ENCODE data around the gene MGMT.
"Not testable (repeated sequence)": the region's sequence is repeated elsewhere in the genome, so short reads cannot be mapped to it uniquely, and the experiment has no call there.

Gene MGMT

GRCh38 chr10:129466703-129467358 is at the start of gene MGMT:
MGMT (plus strand) TSS chr10:129467241.
- peak; percentile 93 to 99 (median 97) for DNase-seq (ENCODE audit: low read depth in 3 of 3, low spot score in 1 of 3)

- no peak for DNase-seq (ENCODE audit: low read depth in 3 of 3, low spot score in 1 of 3)
Measured at GRCh38 chr10:129417870-129418269, 49.2 kb upstream of the MGMT start.

- no peak for DNase-seq (ENCODE audit: low read depth in 3 of 3, low spot score in 1 of 3)
Measured at GRCh38 chr10:129418496-129419225, 48.4 kb upstream of the MGMT start.

- no peak for DNase-seq (ENCODE audit: low read depth in 3 of 3, low spot score in 1 of 3)
Measured at GRCh38 chr10:129419397-129419796, 47.6 kb upstream of the MGMT start.

GRCh38 chr10:129421399-129422010 is 45.5 kb upstream of the MGMT start:
- DNase-seq (ENCODE audit: low read depth in 3 of 3, low spot score in 1 of 3): no peak

GRCh38 chr10:129424978-129425377 is 42.1 kb upstream of the MGMT start:
- no peak for DNase-seq (ENCODE audit: low read depth in 3 of 3, low spot score in 1 of 3)

- no peak for DNase-seq (ENCODE audit: low read depth in 3 of 3, low spot score in 1 of 3)
Measured at GRCh38 chr10:129426606-129427005, 40.4 kb upstream of the MGMT start.

GRCh38 chr10:129433266-129433665 is 33.8 kb upstream of the MGMT start:
- no peak for DNase-seq (ENCODE audit: low read depth in 3 of 3, low spot score in 1 of 3)

- DNase-seq (ENCODE audit: low read depth in 3 of 3, low spot score in 1 of 3): not testable (repeated sequence)
Measured at GRCh38 chr10:129435724-129436123, 31.3 kb upstream of the MGMT start.

- DNase-seq (ENCODE audit: low read depth in 3 of 3, low spot score in 1 of 3): no peak
Measured at GRCh38 chr10:129438024-129438423, 29.0 kb upstream of the MGMT start.

GRCh38 chr10:129440247-129440646 is 26.8 kb upstream of the MGMT start:
- DNase-seq (ENCODE audit: low read depth in 3 of 3, low spot score in 1 of 3): no peak

- DNase-seq (ENCODE audit: low read depth in 3 of 3, low spot score in 1 of 3): no peak
Measured at GRCh38 chr10:129440722-129441316, 26.2 kb upstream of the MGMT start.

- DNase-seq (ENCODE audit: low read depth in 3 of 3, low spot score in 1 of 3): no peak
Measured at GRCh38 chr10:129441372-129442009, 25.6 kb upstream of the MGMT start.

- no peak for DNase-seq (ENCODE audit: low read depth in 3 of 3, low spot score in 1 of 3)
Measured at GRCh38 chr10:129442866-129443265, 24.2 kb upstream of the MGMT start.

- DNase-seq (ENCODE audit: low read depth in 3 of 3, low spot score in 1 of 3): no peak
Measured at GRCh38 chr10:129444359-129444758, 22.7 kb upstream of the MGMT start.

GRCh38 chr10:129445436-129446182 is 21.4 kb upstream of the MGMT start:
- no peak for DNase-seq (ENCODE audit: low read depth in 3 of 3, low spot score in 1 of 3)

- DNase-seq (ENCODE audit: low read depth in 3 of 3, low spot score in 1 of 3): no peak
Measured at GRCh38 chr10:129446183-129446581, 20.9 kb upstream of the MGMT start.

GRCh38 chr10:129447486-129447885 is 19.6 kb upstream of the MGMT start:
- DNase-seq (ENCODE audit: low read depth in 3 of 3, low spot score in 1 of 3): no peak

- no peak for DNase-seq (ENCODE audit: low read depth in 3 of 3, low spot score in 1 of 3)
Measured at GRCh38 chr10:129448086-129448485, 19.0 kb upstream of the MGMT start.

GRCh38 chr10:129448539-129448938 is 18.5 kb upstream of the MGMT start:
- DNase-seq (ENCODE audit: low read depth in 3 of 3, low spot score in 1 of 3): no peak

- DNase-seq (ENCODE audit: low read depth in 3 of 3, low spot score in 1 of 3): no peak
Measured at GRCh38 chr10:129449893-129450292, 17.1 kb upstream of the MGMT start.

Data from stimulated activated CD4-positive, alpha-beta T cell treated with anti-CD3 and anti-CD28 coated beads, TNF-alpha, amount 100 ng/mL, for 1 hour (primary cell).